UCSD-AML1 (cell line): Measurements from ENCODE around the gene SMAD3.

Source experiments
- DNase-seq: peaks from one replicate; lab custom pipeline; 2025; ENCODE audit not compliant: unreplicated experiment; lab: John Stamatoyannopoulos, UW

Gene SMAD3

DNA sequence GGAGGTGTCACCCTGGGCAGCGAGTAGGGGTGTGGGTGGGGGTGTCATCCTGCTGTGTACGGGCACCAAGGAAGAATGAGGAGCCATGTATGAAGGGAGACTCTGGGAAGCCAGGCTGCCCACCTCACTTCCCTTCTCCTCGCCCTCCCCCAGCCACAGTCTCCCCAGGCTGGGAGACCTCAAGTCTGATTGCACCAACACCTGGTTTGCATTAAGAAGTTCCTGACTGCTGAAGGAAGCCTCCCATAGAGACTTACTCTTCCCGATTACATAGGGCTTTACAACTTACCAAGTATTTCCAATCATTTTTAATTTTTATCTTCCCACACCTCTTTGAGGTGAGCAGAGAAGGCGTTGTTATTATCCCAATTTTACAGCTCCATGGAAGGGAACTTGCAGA lies 29.5 kb upstream of the SMAD3 start:
- DNase-seq: no peak

DNA sequence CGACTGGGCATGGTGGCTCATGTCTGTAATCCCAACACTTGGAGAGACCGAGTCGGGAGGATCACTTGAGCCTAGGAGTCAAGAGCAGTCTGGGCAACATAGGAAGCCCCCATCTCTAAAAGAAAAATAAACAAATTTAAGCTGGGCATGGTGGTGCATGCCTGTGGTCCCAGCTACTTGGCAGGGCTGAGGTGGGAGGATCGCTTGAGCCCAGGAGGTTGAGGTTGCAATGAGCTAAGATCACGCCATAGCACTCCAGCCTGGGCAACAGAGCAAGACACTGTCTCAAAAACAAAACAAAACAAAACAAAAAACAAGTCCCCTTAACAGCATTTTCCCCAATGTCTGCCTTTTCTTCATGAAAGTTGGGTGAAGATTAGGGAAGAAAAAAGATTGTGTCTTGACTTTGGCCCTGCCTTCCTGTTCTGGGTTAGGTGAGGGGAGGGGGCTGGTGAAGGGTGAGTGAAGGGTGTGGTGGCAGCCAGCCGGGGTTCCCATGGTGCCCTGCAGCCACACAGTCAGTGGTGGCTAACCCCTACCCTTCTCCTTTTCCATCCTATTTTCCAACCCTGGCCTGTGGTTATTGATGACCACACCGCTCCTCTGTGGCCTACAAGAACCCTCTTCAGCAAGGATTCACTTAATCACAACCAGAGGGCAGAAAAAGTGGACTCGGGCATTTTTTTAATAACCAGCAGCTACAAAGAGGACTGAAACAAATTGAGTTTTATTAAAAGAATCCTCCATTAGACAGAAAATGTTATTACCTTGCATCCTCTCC lies 28.4 kb upstream of the SMAD3 start:
- DNase-seq: peak; percentile 34

DNA sequence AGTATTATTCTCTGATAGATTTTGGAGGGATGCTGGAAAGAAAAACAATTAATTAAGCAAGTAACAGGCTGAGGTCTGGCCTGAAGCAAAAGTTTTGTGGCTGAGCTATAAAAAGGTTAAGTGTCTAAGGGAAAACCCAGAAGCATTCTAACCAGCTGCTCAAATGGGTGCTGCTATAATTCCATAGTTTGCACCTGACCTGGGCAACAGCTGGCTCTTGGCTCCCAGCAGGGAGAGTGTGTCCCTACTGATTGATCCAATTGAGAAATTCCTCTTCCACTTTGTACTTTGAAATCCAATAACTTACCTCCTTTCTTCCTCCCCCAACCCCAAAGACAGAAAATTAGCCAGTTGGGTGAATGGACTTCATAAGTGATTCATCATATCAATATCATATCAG lies 27.7 kb upstream of the SMAD3 start:
- no peak for DNase-seq

DNA sequence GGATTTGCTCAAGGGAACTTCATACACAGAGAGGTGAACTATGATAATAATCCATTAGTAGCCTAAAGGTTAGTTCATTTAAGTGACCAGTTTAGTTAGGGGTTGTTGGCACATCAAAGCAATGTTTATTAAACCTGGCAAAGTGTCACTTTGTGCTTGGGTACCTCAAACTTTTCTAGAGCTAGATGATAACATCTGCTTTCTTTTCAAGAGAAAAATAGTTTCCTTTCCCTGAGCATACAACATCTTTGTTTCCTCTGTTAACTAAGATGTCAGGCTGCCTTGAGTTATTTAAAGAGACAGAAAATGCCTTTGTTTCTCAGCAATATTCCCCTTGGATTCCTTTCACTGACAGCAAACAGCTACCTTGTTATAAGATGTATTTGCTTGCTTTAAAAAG lies 26.7 kb upstream of the SMAD3 start:
- no peak for DNase-seq

- no peak for DNase-seq
Measured at GRCh38 chr15:67039384-67040075, 25.9 kb upstream of the SMAD3 start.

DNA sequence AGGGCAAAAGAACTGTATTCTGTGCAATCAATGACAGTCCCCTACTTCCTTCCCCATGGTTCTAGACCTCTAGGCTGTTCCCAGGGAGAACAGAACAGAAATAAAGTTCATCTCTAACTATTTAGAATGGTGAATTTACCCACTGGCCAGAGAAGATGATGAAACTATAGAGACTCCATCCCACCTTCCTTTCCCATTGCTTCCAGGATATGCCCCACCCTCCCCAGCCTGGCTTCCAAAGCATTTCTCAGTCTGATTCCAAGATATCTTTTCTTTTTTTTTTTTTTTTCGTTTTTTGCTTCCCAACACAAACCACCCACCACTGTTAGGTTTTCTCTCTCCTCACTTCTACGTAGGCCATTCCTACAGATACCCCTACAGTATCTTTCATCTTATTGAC lies 25.1 kb upstream of the SMAD3 start:
- no peak for DNase-seq

DNA sequence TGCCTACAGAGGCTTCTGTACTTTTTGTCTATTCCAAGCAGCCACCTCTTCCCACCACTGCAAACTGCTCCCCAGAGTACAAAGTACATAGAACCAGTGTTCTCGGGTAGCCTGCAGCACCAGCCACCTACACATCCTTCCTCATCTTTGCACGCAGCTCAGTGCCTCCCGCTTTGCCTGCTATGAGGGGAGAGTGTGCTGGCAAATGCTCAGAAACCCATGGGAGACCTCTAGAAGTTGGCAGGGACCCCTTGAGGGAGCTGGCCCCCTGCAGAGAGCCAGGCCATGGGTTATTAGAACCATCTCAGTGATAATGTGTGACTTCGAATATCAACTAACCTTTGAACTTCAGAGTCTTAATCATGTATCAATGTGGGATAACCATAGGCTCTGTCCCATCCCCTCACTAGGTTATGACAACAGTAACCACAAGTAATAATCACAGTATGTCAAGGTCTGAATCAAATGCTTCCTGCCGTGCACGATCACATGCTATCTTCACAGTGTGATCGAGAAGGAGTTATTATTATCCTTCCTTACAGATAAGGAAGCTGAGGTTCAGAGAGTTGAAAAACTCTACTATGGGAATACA lies 22.8 kb upstream of the SMAD3 start:
- peak; percentile 39 for DNase-seq

- no peak for DNase-seq
Measured at GRCh38 chr15:67043939-67044771, 21.2 kb upstream of the SMAD3 start.

- no peak for DNase-seq
Measured at GRCh38 chr15:67047149-67047661, 18.2 kb upstream of the SMAD3 start.

DNA sequence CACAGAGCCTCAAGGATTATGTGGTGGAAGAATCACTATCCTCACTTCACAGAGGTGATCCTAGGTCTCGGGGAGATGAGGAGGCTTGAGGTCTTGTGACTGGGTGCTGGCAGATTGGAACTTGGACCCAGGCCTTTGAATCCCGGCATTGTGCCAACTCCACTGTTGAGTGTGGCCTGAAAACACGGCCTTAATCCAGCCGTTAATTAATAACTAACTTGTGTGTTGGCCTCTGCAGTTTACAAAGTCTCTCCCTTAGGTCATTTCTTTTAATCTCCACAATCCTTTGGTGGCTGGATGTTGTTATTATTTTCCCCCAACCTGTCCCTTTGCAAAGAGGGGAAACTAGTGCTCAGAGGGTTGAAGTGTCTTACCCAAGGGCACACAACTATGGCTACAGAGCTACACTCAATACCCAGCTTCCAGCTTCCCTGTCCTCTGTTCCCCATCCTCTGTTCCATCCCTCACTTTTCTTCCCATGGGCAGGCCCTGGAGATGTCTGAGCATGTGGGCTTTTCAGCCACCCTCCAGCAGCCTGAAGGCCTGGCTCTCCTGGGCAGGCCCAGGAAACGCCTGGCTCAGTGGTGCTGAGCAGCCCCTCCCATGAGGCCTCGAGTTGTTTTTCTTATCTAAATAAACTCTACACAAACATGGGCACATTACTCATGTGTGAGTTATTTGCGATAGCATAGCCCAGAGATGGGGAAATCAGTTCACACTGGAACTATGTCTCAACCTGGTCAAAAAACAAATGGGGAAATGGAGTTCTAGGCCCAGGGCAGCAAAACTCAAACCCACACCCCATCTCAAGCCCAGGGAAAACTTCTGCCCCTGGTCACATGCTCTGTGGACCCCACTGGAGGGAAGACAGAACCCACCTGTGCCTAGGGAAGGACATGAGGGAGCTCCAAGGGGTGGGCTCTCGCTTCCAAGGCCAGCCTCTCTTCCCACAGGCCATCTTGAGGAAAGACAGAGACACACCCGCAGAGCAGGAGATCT lies 16.8 kb upstream of the SMAD3 start:
- no peak for DNase-seq

DNA sequence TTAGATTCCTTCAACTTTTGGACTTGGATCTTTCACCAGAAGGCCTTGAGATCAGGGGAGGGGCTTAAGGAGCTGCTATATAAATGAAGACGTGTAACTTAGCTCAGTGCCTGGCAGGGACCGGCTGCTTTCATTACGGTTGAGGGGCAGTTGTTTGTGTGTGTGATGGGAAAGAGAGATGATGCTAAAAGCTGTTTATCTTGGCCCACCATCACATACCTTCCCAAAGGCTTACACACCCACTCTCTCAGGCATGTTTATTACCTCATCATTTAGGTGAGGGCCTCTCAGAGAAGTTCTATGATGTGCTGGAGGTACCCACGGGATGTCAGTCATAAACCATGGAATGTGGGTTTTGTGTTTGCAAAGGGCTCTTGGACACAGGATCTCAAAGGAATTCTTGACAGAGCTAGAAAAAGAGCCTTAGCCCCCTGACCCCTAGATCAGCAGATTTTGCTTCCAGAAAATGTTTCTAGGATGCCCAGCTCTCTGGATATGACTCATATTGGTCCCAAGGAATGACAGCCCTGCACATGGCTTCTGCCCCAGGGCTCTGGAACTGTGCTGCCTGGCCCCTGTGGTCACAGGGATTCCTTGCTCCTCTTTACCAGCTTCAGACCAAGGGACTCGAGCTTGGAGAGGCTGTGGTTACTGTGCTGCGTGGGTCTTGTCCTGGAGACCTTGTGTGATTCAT lies 15.9 kb upstream of the SMAD3 start:
- DNase-seq: no peak

DNA sequence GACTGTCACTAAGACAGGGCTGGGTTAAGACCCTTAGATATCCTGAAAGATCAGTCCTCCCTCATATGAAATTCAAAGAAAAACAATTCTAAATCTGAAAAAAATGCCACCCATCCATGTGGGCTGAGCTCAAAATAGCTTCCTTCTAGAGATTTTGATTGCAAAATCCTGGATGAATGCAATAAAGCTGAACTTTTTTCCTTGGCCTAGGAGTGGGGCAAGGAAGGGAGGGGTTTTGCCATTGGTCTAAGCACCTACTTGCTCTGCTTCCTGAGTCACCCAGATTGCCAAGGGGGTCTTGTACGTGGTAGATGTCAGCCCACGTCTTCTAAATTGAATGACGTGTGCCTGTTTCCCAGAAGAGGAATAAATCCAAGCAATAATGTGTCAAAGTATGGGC lies 15.3 kb upstream of the SMAD3 start:
- no peak for DNase-seq

DNA sequence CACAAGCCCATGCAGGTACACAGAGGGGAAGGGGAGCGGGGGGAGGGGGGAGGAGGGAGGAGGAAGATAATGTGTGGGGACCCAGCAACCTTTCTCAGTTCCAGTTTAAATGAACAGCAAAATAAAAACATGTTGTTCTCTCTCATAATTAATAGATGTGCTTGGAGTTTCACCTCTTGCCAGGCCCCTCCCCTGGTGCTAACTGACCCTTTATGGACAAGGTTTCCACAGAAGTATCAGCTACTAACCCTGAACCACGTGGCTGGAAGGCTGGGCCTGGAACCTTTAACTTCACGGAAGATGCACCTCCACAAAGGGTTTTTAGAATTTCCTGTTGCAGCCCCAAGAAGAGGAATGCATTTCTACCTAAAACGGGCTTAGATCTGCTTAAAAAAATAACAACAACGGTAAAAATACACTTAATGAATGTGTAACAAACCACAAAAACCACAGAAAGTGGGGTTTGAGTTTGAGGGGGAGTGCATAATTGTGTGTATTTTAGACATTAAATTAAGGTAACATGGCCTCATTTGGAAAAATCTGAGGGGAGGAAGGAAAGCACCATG lies 14.8 kb upstream of the SMAD3 start:
- no peak for DNase-seq

DNA sequence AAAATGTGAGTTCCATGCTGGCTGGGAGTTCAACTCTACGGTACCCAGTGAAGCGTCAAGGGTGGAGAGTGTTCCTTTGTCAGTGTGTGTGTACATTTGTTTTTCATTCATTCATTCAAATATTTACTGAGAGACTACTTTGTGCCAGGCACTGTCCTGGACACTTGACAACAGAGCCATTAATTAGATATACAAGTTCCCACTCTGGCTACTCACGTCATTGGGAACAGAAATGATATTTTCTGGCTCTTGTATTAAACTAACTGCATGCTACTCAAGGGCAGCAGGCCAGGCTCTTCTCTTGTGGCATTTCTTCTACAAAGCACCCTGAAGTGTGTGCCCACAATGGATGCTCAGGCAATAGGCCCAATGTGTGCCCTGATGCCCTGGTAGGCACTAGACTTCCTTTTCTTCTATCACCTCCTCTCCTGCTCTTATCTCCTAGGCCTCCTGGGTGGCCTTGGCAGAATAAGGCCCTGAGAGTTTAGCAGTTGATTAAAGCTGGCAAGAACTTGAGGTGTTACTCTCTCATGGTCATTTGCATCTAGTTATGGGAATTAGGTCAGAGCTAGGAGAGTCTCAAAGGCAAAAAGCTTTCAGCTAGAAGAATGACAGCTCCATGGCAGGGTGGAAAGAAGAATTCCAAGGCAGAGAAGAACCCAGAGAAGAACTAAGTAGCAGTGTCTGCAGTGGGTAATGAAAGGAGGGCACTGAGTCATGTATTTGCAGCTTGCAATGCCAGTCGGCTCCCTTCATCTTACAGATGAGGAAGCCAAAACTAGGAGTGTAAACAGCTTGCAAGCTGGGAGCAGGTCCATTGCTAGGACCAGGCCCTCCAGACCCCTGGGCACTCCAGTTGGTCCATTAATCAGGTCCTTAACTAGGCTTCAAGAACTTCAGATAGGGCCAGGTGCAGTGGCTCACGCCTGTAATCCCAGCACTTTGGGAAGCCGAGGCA lies 14.0 kb upstream of the SMAD3 start:
- no peak for DNase-seq

DNA sequence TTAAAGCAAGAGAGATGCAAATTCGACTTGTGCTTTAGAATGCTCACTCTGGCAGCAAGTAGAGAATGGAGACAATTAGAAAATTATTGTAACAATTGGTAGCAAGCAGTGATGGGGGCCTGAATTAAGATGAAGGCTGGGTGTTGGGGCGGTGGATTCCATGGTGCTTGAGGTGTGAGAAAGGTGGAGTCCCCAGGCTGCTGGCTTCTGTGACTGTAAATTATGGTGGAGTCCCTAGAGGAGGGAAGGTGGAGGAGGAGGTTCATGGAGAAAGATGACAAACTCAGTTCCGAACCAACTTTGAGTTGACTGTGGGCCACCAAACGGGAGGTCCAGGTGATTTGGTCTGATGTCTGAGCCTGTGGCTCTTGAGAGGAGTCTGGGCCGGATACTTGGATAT lies 10.7 kb upstream of the SMAD3 start:
- DNase-seq: no peak

- no peak for DNase-seq
Measured at GRCh38 chr15:67059127-67059553, 6.3 kb upstream of the SMAD3 start.

GRCh38 chr15:67061811-67062368 lies 3.5 kb upstream of the SMAD3 start:
- no peak for DNase-seq
